Spleen (tissue), 11 donors: ENCODE measurements around the gene IPO7. TPM values are rescaled to one million over a fixed set of nuclear protein-coding genes. Genes with fewer than 3 reads are reported as not detected.

Experiments
- DNase-seq: peaks from one replicate; pipeline ENCODE4 v3.0.0-alpha.2; 2020
- H3K27ac ChIP-seq, 8 donors: fragments of 200-600 bp; sonication (generic) in 7 of 8; 1 replicate in 4 of 8; 2 replicates in 4 of 8; pipeline versions ENCODE4 v1.5.0 to v1.8.0; 2016 to 2021; ENCODE audit warnings: inconsistent platforms in 4 of 8, mild to moderate bottlenecking in 4 of 8, moderate library complexity in 1 of 8
- H3K27me3 ChIP-seq, 7 donors: fragments of 200-600 bp; sonication (generic) in 6 of 7; replicated peaks in 1 of 7; 1 replicate in 4 of 7; 2 replicates in 3 of 7; pipeline versions ENCODE4 v1.5.0 to v1.8.0; 2016 to 2021; ENCODE audit warnings: inconsistent platforms in 3 of 7, mild to moderate bottlenecking in 1 of 7
- H3K36me3 ChIP-seq, 6 donors: fragments of 200-600 bp; sonication (generic) in 5 of 6; 1 replicate in 4 of 6; 2 replicates in 2 of 6; pipeline versions ENCODE4 v1.5.0 to v1.8.0; 2016 to 2021; ENCODE audit warnings: inconsistent platforms in 2 of 6
- H3K4me1 ChIP-seq, 6 donors: fragments of 200-600 bp; sonication (generic) in 5 of 6; 1 replicate in 3 of 6; 2 replicates in 3 of 6; pipeline versions ENCODE4 v1.5.0 to v1.8.0; 2016 to 2021; ENCODE audit warnings: inconsistent platforms in 3 of 6
- H3K4me3 ChIP-seq, 8 donors: fragments of 200-600 bp; sonication (generic) in 7 of 8; 1 replicate in 4 of 8; 2 replicates in 4 of 8; pipeline versions ENCODE4 v1.5.0 to v1.8.0; 2016 to 2021; ENCODE audit warnings: inconsistent platforms in 4 of 8, mild to moderate bottlenecking in 4 of 8, moderate library complexity in 2 of 8
- H3K9me3 ChIP-seq, 8 donors: fragments of 200-600 bp; sonication (generic) in 7 of 8; 1 replicate in 4 of 8; 2 replicates in 4 of 8; pipeline versions ENCODE4 v1.5.0 to v1.8.0; 2016 to 2021; ENCODE audit warnings: inconsistent platforms in 4 of 8
- CTCF ChIP-seq, 11 experiments: fragments of 200-600 bp in 7 of 11; fragments of 450-650 bp in 4 of 11; sonication (generic) in 4 of 11; IDR thresholded peaks in 8 of 11; conservative IDR thresholded peaks in 3 of 11; 1 replicate in 7 of 11; 2 replicates in 4 of 11; pipeline versions ENCODE4 v1.4.0 to v1.8.0; 2016 to 2021; ENCODE audit warnings: antibody characterized with exemption in 11 of 11, inconsistent platforms in 4 of 11, mild to moderate bottlenecking in 1 of 11
- POLR2A ChIP-seq, 3 donors: fragments of 450-650 bp; IDR thresholded peaks; one replicate each; pipeline ENCODE4 v1.5.1; 2017; ENCODE audit warnings: antibody characterized with exemption in 3 of 3, mild to moderate bottlenecking in 1 of 3
- POLR2AphosphoS5 ChIP-seq, 3 donors: sonication (generic); formaldehyde crosslinking; IDR thresholded peaks; one replicate each; pipeline ENCODE4 v1.5.1; 2017; ENCODE audit warnings: antibody characterized with exemption in 3 of 3
- WGBS, 5 donors: extraction: QIAGEN DNeasy Blood & Tissue Kit in 3 of 5; methylation state at CpG; one replicate each; pipeline versions ENCODE4 v1.1.5 to v1.1.7; 2013 to 2018; 5-methylcytosine and 5-hydroxymethylcytosine counted together
- intact Hi-C: fragments of 100-400 bp; cut with DNase I; formaldehyde crosslinking; loops from one replicate; pipeline ENCODE4 v1.15.0; 2023; ENCODE audit warnings: low total_unique reads
- polyA plus RNA-seq, 3 donors: library from polyadenylated mRNA; stranded (reverse); fragments of 200-250 nt; gene quantifications; one replicate each; pipeline ENCODE4 v1.2.1, GENCODE V29; 2013
- small RNA-seq, 4 donors: library from RNA; depleted of rRNA; stranded (forward); fragments of <200 nt; gene quantifications; one replicate each; pipeline ENCODE3, GENCODE V24; 2016
- total RNA-seq, 7 donors: library from RNA; depleted of rRNA in 3 of 7; stranded (reverse); fragments of >200 nt in 3 of 7; fragmentation: NEBNext Ultra II Directional in 4 of 7; extraction: Animal tissue kit (Norgen Biotek cat#: 25700) in 4 of 7; gene quantifications; one replicate each; pipeline versions ENCODE4 v1.1.0 to v1.2.1, GENCODE V29; 2016 to 2021
- donor health status: healthy with polysubstance abuse.
- donor health status: DM: no; HTN: no; CAD: no; lungs with moderate emphysema.
- donor health status: DM: no; HTN: no; CAD: no.
- donor health status: Bipolar disorder and iron deficiency.
- donor health status: healthy.
- donor health status: DM: no; HTN: no; CAD: no.
- donor health status: DM: yes; HTN: yes; CAD: no.

IPO7 gene
- total and polyA plus RNA-seq, 10 donors, result 12.8 to 104 (median 64.8) TPM

GRCh38 chr11:9495803-9496514 lies 111.5 kb downstream of the IPO7 start:
- H3K4me1 ChIP-seq, result no peaks in the 10 kb centered on the region
- DNase-seq, result no peak
- peaks cover 2 to 100% (median 88%) of the 10 kb centered on the region in 6 donors for H3K36me3 ChIP-seq
- WGBS, 5 donors, result 82 to 92% (median 86%) methylated on average over 6 of the region's 6 CpGs
- H3K9me3 ChIP-seq, result no peaks in the 10 kb centered on the region
- H3K27ac ChIP-seq, result no peak overlapping the region
- intact Hi-C loops, result no loop called here
- TF ChIP-seq POLR2AphosphoS5 (IDR thresholded peaks at IDR 0.05) (no peak), CTCF (IDR thresholded peaks at IDR 0.05 in 8 of 11, conservative IDR thresholded peaks at IDR 0.05 in 3 of 11) (no peak), POLR2A (IDR thresholded peaks at IDR 0.05) (no peak)
- H3K4me3 ChIP-seq, result no peak overlapping the region
- no peaks in the 10 kb centered on the region for H3K27me3 ChIP-seq

Small RNA genes lying within 50 kb of the gene (small RNA-seq; reads per million reads assigned to genes)
- 74.1 to 135 (median 116) reads per million in 4 donors for gene SNORA23

Other genes starting within 250 kb of the IPO7 start
- gene DENND5A, start 119.3 kb upstream of the IPO7 start, total RNA-seq, result 100 to 1,000 TPM; 105 to 157 (median 112) TPM
- gene DENND5A, start 119.3 kb upstream of the IPO7 start, polyA plus RNA-seq, result 10 to 100 TPM; 20.8 to 33.8 (median 25.1) TPM
- 10 to 100 TPM; 22.0 to 29.4 (median 25.7) TPM for gene TMEM41B, start 70.1 kb upstream of the IPO7 start, total RNA-seq
- 10 to 100 TPM in 2 of 3 donors, 1 to 10 TPM in 1; 9.9 to 14.1 (median 11.3) TPM for gene TMEM41B, start 70.1 kb upstream of the IPO7 start, polyA plus RNA-seq
- gene ZNF143, start 76.4 kb downstream of the IPO7 start, total RNA-seq, result 10 to 100 TPM; 24.2 to 42.5 (median 39.1) TPM
- gene ZNF143, start 76.4 kb downstream of the IPO7 start, polyA plus RNA-seq, result 10 to 100 TPM; 12.1 to 19.4 (median 17.1) TPM
- 10 to 100 TPM; 12.8 to 30.6 (median 16.9) TPM for gene WEE1, start 189.0 kb downstream of the IPO7 start, total RNA-seq
- 10 to 100 TPM in 2 of 3 donors, 1 to 10 TPM in 1; 6.3 to 11.7 (median 11.1) TPM for gene WEE1, start 189.0 kb downstream of the IPO7 start, polyA plus RNA-seq